NOMO-1 (cell line): ENCODE measurements around the gene CILP.
"Not testable (repeated sequence)": the region's sequence is repeated elsewhere in the genome, so short reads cannot be mapped to it uniquely, and the experiment has no call there.

Experiments used
- DNase-seq, 2 experiments: peaks; one replicate each; lab custom pipeline; 2025; ENCODE audit not compliant: unreplicated experiment in 2 of 2; lab: John Stamatoyannopoulos, UW

Gene CILP

GRCh38 chr15:65226901-65227300 lies 15.6 kb upstream of the CILP start:
- DNase-seq, result not testable (repeated sequence)

DNA sequence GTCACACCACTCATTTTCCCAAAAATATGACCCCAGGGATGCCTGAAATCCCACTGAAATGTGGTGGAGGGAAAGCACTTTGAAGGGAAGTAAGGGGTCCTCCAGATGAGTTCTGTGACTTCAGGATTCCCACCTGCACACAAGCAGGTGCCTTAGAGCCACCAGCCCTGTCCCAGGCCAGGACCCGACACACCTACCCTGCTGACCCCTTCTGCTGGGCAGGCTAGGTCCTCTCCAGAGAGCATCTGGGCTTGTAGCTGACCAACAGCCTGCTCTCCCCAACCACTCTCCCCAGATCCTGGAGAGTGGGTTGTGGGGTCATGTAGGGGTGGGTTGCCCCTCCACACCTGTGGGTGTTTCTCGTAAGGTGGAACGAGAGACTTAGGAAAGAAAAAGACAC lies 14.9 kb upstream of the CILP start:
- DNase-seq, result no peak

DNA sequence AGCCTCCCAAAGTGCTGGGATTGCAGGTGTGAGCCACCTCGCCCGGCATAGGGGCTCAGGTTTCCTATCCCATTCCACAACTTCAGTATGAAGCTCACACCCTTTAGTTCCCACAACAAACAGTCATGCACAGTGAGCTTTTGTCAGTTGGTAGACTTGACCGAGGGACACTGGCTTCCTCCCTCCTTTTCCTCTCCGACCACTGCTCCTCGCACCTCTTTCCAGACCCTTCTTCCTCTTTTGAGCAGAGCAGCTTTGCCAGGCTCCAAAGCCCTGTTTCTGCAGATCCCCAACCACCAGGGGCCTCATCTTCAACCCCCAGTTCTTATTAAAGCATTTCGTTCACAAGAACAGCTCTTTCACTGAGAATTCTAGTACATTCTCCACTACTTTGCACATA lies 12.7 kb upstream of the CILP start:
- DNase-seq, result peak; percentile 29 to 33

- DNase-seq, result no peak
These were observed 11.6 kb upstream of the CILP start for GRCh38 chr15:65222891-65223290.

DNA sequence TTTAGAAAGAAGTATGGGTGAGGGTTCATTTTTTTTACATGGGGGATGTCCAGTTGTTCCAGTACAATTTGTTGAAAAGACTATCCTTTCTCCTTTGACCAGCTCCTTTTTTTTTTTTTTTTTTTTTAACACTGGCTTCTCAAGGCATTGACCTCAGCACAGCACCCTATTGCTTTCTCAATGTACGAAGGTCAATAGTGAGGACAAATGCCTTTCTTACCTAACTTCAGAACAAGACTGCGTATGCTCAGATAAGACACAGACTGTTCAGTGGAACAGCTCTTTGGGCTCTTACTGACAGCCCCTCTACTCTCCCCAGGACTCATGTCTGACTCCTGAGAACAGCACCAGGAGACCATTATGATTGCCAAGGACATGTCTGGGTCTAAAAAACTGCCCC lies 10.4 kb upstream of the CILP start:
- no peak for DNase-seq

GRCh38 chr15:65219137-65219536 lies 7.9 kb upstream of the CILP start:
- no peak for DNase-seq

DNA sequence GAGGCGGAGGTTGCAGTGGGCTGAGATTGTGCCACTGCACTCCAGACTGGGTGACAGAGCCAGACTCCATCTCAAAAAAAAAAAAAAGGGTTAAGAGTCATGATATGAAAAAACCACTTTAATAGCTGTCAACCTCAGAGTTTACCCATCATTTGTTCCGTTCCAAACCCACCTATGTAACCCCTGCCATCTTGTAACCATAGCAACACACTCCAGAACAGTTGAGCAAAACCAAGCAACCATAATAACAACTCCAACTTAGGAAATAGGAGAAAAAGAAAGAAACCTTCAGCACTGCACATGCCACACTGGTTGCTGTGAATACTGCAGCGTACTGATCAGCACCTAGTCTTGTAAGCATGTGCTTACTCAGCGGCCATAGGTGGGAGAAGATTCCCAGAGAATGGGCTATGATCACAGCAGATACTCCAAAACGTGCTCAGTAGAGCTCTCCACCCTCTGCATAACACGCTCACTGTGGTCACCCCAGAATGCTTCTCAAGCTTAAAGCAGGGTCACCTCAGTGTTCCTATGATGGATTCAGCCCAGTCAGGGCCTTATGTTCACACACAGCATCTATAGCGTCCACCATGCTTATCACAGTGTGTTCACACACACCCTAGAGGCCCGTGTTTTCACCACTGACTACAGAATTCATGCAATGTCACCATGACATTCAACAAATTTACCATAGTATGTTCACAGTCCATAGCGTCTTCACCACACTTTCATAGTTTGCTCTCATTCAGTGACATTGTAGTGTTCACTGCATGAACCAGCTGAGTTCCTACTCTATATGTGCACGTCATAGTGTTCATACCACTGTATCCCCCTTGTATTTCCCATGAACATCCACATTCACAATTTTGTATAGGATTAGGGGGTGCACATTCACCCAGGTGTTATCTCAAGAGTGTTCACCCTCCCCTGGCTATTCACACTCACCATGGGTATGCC lies 6.5 kb upstream of the CILP start:
- no peak for DNase-seq

DNA sequence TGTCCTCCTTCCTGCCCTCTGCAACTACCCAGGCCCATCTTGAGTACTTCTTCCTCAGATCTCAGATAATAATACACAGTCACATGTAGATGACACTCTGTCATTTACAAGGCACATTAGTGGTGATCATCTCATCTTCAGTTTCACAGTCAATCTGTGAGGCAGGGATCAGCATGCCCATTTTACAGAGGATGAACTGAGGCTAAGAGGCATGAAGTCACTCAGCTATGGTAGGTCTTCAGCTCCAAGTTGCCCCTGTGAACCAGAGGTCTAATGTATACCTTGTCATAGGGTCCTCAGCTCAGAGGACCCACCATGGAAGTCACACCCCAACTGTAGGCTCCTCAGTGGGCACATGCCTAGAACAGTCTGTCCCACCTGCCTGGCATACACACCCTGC lies 4.2 kb upstream of the CILP start:
- DNase-seq, result no peak

GRCh38 chr15:65214010-65214409 lies 2.7 kb upstream of the CILP start:
- DNase-seq, result no peak

DNA sequence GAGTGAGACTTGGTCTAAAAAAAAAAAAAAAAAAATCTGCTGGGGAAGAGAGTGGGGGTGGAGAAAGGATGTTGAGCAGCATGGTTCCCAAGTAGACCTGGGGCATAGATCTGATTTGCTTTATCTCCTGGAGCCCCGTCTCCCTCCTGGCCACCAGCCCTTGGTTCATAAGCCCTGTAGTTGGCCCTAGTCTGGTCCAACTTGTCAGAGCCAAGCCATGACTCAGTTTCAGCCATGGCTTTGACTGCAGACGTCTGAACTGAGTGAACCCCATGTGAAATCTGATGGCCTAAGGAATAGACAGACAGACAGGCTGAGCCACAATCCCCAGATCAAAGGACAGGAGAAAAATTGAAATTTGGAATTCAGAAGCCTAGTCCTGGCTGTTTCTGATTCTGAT lies 2.0 kb upstream of the CILP start:
- no peak for DNase-seq

GRCh38 chr15:65212097-65212496 lies 824 bp upstream of the CILP start:
- peak in 1 of 2 experiments; percentile 4 for DNase-seq

DNA sequence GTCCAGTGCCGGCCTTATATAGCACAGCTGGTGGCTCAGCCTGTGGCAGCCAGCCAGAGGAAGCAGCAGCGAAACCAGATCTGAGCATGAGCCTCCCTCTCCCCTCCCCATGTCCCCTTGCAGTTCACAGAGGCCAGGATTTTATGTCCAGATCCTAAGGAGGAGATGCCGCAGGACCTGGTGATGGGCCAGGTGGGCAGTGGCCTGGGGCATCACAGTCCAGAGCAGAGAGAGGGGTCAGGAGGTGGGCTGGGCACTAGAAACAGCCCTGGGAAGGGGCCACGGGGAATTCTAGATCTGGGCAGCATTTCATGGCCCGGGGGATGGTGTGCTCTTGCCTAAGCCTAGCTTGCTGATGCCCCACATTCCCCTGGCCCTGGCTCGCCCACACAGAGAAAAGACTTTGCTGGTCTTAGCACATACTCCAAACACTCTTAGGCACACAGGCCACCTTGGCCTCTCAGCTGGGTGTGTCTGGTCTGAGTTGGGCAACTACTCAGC lies 259 bp upstream of the CILP start:
- no peak for DNase-seq

- DNase-seq, result no peak
These were observed 1.3 kb downstream of the CILP start for GRCh38 chr15:65209701-65210643.

- no peak for DNase-seq
These were observed 2.6 kb downstream of the CILP start for GRCh38 chr15:65208647-65209046.

DNA sequence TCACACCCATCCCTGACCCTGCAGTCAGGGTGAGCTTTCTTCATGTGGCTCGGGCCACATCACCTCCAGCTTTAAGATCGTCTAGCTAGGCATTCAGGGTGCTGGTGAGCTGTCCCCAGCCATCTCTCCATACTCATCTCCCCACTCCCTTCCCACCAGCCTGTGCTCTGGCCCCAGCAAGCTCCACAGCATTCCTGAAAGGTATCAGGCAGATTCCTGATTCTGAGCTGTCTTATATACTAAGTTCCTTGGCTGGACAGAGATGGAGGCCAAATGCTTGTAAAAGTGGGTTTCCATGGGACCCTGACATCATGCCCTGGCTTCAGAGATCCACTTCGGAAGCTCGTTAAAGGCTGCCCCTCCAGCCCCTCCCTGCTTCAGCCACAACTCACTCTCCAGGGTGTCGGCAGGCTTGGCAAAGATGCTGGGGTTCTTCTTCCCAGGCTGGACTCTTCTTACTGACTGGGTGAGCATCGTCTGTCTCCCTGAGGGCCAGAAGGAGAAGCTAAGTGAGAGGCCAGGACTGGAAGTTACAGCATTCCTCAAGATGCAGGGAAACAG lies 3.9 kb downstream of the CILP start:
- no peak for DNase-seq

DNA sequence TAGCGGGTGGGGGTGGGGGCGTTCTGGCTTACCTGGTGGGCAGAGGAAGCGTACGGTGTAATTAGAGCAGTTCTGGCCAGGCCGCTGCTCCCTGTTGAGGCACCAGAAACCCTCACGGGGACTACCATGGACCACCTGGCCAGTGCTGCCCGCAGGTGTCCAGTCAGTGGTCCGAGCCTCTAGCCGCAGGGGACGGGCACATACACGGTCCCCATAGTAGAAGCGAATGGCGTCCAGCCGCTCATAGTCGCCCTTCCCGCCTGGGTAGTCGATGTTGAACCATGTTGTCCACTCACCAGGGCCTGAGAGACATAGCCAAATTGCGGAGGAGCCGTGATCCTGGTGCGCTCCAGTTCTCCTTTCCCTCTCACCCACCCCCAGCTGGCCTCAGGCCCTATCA lies 4.5 kb downstream of the CILP start:
- DNase-seq, result no peak

GRCh38 chr15:65204931-65205660 lies 6.2 kb downstream of the CILP start:
- no peak for DNase-seq

DNA sequence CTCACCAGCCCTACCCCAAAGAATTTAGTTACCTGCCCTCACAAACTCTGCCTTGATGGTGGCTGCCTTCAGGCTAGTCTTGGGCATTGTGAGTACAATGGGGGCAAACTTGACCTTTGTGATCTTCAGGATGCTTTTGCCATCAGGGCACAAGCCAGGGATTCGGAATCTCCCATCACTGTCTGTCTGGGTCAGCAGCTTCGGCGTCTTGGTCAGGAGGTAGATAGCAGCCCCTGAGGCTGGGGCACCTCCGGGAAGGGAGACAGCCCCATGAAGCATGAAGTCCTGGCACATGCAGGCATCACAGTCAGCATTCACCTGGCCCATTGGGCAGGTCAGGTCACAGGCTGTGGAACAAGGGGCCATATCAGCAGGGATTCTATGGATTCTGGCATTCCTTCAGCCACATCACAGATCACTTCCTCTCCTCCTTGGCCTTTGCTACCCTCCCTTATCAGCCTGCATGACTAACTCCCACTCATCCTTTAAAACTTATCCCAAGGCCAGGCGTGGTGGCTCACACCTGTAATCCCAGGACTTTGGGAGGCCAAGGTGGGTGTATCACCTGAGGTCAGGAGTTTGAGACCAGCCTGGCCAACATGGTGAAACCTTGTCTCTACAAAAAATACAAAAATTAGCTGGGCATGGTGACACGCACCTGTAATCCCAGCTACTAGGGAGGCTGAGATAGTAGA lies 6.9 kb downstream of the CILP start:
- no peak for DNase-seq

GRCh38 chr15:65201918-65202317 lies 9.4 kb downstream of the CILP start:
- no peak for DNase-seq

- no peak for DNase-seq
These were observed 12.7 kb downstream of the CILP start for GRCh38 chr15:65198571-65198970.
